Omental fat pad (tissue), 4 donors: ENCODE measurements around the gene ATP1A4. TPM values are rescaled to one million over a fixed set of nuclear protein-coding genes. Genes with fewer than 3 reads are reported as not detected.

ENCODE experiments used
- ATAC-seq: fragments of 150-250 bp; one replicate; pipeline ENCODE4 v1.9.1; 2016; ENCODE audit warnings: mild to moderate bottlenecking, moderate library complexity; ENCODE audit not compliant: low FRiP score
- DNase-seq: peaks from one replicate; pipeline ENCODE4 v3.0.0-alpha.2; 2019; ENCODE audit warnings: low spot score
- total RNA-seq, 4 donors: library from RNA; depleted of rRNA; stranded (reverse); fragments of >200 nt; gene quantifications; one replicate each; pipeline ENCODE4 v1.1.0, GENCODE V29; 2016
- TF ChIP-seq, protein P1 (sequence below), 3 donors: fragments of 450-650 bp; IDR thresholded peaks; one replicate each; pipeline ENCODE4 v1.5.1; 2016 to 2017; ENCODE audit warnings: antibody characterized with exemption in 3 of 3, mild to moderate bottlenecking in 3 of 3, moderate library complexity in 2 of 3

The ATP1A4 gene
- total RNA-seq, 4 donors from 2014 or later = 0.47 to 1.6 TPM; not detected in 2

DNA sequence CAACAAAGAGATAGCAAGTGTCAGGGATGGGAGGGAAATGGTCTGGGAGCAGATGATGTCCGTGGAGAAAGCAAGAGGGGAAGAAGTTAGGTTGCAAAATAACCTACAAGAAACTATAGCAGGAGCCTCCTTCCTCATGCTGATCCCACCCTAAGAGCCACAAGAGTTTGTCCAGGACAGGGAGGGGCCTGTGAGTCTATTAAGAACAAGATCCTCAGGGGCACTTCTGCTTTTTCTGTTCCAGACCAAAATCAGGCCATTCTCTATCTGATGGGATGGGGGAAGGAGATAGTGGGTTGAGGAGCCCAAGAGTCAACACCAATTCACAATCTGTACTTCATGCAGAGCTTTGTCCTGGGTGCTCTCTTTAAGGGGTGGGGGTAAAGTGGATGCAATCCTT lies 7.7 kb upstream of the ATP1A4 start:
- DNase-seq (no peak), ATAC-seq (no peak)
- TF ChIP-seq, protein P1, sequence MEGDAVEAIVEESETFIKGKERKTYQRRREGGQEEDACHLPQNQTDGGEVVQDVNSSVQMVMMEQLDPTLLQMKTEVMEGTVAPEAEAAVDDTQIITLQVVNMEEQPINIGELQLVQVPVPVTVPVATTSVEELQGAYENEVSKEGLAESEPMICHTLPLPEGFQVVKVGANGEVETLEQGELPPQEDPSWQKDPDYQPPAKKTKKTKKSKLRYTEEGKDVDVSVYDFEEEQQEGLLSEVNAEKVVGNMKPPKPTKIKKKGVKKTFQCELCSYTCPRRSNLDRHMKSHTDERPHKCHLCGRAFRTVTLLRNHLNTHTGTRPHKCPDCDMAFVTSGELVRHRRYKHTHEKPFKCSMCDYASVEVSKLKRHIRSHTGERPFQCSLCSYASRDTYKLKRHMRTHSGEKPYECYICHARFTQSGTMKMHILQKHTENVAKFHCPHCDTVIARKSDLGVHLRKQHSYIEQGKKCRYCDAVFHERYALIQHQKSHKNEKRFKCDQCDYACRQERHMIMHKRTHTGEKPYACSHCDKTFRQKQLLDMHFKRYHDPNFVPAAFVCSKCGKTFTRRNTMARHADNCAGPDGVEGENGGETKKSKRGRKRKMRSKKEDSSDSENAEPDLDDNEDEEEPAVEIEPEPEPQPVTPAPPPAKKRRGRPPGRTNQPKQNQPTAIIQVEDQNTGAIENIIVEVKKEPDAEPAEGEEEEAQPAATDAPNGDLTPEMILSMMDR (IDR thresholded peaks at IDR 0.05) = no peak

DNA sequence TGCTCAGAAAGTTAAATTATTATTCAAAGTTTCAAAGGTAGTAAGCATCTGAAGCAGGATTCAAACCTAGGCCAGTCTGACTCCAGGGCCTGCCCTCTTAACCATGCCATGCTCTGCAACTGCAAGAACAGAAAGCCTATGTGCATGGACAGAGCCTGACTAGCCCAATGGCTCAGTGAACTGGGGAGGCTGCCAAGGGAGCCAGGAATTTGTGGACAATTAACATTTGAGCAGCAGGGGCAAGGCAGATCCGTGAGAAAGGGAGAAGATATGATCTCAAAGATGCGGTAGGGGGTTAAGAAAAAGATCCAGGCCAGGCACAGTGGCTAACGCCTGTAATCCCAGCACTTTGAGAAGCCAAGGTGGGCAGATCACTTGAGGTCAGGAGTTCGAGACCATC lies 6.5 kb upstream of the ATP1A4 start:
- ATAC-seq (no peak), DNase-seq (no peak)
- TF ChIP-seq, protein P1 (IDR thresholded peaks at IDR 0.05) = no peak

DNA sequence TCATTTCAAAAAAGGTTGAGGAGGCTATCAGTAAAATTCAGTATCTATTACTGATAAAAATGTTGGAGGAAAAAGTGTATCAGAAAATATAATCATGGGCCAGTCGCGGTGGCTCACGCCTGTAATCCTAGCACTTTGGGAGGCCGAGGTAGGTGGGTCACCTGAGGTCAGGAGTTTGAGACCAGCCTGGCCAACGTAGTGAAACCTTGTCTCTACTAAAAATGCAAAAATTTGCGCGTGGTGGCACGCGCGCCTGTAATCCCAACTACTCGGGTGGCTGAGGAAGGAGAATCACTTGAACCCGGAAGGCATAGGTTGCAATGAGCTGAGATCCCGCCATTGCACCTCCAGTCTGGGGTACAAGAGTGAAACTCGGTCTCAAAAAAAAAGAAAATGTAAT lies 5.3 kb upstream of the ATP1A4 start:
- TF ChIP-seq, protein P1 (IDR thresholded peaks at IDR 0.05) = no peak
- no peak for ATAC-seq
- DNase-seq = no peak

DNA sequence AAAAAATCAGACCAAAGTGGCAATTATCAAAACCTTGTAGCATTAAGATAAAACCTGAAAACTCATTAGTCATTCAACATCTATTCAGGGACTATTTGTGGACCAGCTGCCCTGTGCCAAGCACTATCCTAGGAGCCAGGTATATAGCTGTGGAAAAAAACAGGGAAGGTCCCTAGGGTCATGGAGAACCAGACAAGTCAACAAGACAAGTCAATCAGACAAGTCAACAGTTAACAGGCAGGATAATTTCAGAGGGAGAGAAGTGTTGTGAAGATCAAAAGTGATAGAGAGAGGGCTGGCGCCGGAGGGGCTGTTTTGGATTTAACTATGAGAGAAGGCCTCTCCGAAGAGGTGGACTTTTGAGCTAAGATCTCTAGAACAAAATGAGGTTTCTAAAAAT lies 3.3 kb upstream of the ATP1A4 start:
- TF ChIP-seq, protein P1 (IDR thresholded peaks at IDR 0.05) = no peak
- ATAC-seq (no peak), DNase-seq (no peak)

DNA sequence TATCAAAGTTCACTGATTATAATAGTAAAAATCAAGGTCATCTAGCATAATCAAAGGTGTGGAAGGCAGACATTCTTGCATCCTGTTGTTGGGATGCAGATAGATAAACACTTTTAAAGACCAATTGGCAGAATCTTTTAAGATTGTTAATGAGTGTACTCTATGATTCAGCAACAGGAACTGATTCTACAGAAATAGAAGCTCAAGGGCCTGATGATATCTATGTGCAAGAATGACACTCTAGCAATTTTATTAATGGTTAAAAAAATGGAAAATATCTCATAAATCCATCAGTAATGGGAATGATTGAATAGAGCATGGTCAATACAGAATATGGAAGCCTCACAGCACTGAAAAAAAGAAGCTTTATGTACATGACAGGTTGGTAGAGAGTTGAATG lies 2.2 kb upstream of the ATP1A4 start:
- TF ChIP-seq, protein P1 (IDR thresholded peaks at IDR 0.05) = no peak
- no peak for ATAC-seq
- no peak for DNase-seq

DNA sequence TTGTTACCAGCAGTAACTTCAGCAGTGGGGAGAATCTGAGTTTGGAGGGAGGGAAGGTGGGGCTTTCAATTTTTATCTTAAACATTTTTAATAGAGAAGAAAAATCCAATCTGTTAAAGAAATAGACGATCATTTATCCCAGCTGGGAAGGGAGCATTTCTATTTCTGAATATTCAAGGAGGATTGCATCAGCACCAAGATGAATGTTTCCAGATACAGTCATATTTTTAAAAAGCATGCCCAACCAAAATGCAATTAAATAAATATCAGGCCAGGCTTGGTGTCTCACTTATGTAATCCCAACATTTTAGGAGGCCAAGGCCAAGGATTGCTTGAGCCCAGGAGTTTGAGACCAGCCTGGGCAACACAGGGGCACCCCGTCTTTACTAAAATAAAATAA lies 1.7 kb upstream of the ATP1A4 start:
- TF ChIP-seq, protein P1 (IDR thresholded peaks at IDR 0.05) = no peak
- peak; percentile 41 for ATAC-seq
- DNase-seq = no peak

DNA sequence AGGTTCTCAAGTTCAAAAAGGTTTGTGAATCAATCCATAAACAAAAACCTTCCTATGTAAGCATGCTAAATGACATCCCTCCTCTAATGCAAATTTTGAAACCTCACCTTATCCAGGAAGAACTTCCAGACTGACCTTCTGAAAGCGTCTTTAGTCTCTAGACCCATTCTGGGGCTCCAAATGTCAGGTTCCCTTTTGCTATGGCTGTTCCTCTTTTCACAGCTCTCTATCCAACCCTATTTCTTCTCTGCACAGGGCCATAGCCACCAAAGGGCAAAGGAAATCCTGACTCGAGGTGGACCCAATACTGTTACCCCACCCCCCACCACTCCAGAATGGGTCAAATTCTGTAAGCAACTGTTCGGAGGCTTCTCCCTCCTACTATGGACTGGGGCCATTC lies 3.4 kb downstream of the ATP1A4 start:
- no peak for ATAC-seq
- no peak for DNase-seq
- TF ChIP-seq, protein P1 (IDR thresholded peaks at IDR 0.05) = no peak
